Measurements from ENCODE around the gene ABCD3. TPM values are rescaled to one million over a fixed set of nuclear protein-coding genes. Genes with fewer than 3 reads are reported as not detected.

The ABCD3 gene
- total RNA-seq, 1 experiment from 2014 or later = 26.5 TPM

- intact Hi-C loops (cut with micrococcal nuclease) = no loop called here
- peaks cover 4% of the 10 kb centered on the region for H3K4me1 Mint-ChIP-seq (ENCODE audit: insufficient read depth, unreplicated experiment)
- ChIA-PET POLR2A (interaction anchor here (0.7 to 1.3 kb wide), 2 partner anchors 38 to 126 kb away, joined by 3 read pairs; partner anchors contain the start of gene ABCD3), CTCF (no interaction called here)
- TF ChIP-seq, protein P1, sequence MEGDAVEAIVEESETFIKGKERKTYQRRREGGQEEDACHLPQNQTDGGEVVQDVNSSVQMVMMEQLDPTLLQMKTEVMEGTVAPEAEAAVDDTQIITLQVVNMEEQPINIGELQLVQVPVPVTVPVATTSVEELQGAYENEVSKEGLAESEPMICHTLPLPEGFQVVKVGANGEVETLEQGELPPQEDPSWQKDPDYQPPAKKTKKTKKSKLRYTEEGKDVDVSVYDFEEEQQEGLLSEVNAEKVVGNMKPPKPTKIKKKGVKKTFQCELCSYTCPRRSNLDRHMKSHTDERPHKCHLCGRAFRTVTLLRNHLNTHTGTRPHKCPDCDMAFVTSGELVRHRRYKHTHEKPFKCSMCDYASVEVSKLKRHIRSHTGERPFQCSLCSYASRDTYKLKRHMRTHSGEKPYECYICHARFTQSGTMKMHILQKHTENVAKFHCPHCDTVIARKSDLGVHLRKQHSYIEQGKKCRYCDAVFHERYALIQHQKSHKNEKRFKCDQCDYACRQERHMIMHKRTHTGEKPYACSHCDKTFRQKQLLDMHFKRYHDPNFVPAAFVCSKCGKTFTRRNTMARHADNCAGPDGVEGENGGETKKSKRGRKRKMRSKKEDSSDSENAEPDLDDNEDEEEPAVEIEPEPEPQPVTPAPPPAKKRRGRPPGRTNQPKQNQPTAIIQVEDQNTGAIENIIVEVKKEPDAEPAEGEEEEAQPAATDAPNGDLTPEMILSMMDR (IDR thresholded peaks at IDR 0.05; ENCODE audit: unreplicated experiment) = no peak
- no peaks in the 10 kb centered on the region for H3K36me3 Mint-ChIP-seq (ENCODE audit: insufficient read depth, unreplicated experiment)
- no peak overlapping the region for H3K27ac Mint-ChIP-seq (ENCODE audit: low read depth, unreplicated experiment)
- no peaks in the 10 kb centered on the region for H3K27me3 Mint-ChIP-seq (ENCODE audit: insufficient read depth, unreplicated experiment)
- H3K4me3 Mint-ChIP-seq (ENCODE audit: unreplicated experiment) = no peak overlapping the region
- DNase-seq (ENCODE audit: unreplicated experiment) = no peak
- no TSS peak for BruUV-seq (replicated peaks)
- no peaks in the 10 kb centered on the region for H3K9me3 Mint-ChIP-seq (ENCODE audit: unreplicated experiment)
These were observed 38.6 kb upstream of the ABCD3 start for GRCh38 chr1:94379615-94380014.

- Mint-ChIP-seq H3K9me3 (ENCODE audit: unreplicated experiment) (no peaks in the 10 kb centered on the region), H3K4me3 (ENCODE audit: unreplicated experiment) (no peak overlapping the region), H3K27me3 (ENCODE audit: insufficient read depth, unreplicated experiment) (peaks cover 5% of the 10 kb centered on the region), H3K27ac (ENCODE audit: low read depth, unreplicated experiment) (no peak overlapping the region), H3K4me1 (ENCODE audit: insufficient read depth, unreplicated experiment) (no peaks in the 10 kb centered on the region), H3K36me3 (ENCODE audit: insufficient read depth, unreplicated experiment) (no peaks in the 10 kb centered on the region)
- DNase-seq (ENCODE audit: unreplicated experiment) = no peak
- intact Hi-C loops (cut with micrococcal nuclease) = no loop called here
- POLR2A ChIA-PET = no interaction called here
- CTCF ChIA-PET = no interaction called here
- TF ChIP-seq, protein P1 (IDR thresholded peaks at IDR 0.05; ENCODE audit: unreplicated experiment) = no peak
- no TSS peak for BruUV-seq (replicated peaks)
These were observed 36.0 kb upstream of the ABCD3 start for GRCh38 chr1:94382201-94382600.

DNA sequence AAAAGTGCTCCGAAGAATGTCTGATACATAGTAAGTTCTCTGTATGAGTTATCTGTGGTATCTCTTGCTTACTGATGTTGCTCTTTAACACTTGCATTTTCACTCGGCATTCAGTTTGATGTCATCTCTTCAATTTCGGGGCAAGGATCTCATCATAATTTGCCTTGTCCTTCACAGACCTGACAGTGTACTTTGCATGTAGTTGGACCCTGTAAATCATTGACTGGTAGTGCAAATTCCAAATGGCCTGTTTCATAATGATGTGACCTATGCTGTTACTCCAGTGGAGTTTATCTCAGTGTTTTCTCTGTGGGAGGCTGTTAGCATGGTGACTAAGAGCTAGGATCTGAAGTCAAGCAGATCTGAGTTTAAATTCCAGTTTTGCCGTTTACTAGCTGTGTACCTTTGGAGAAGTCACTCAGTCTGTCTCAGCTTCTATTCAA is 34.2 kb upstream of the ABCD3 start:
- Mint-ChIP-seq H3K27ac (ENCODE audit: low read depth, unreplicated experiment) (no peak overlapping the region), H3K4me1 (ENCODE audit: insufficient read depth, unreplicated experiment) (no peaks in the 10 kb centered on the region), H3K27me3 (ENCODE audit: insufficient read depth, unreplicated experiment) (peaks cover 11% of the 10 kb centered on the region), H3K4me3 (ENCODE audit: unreplicated experiment) (no peak overlapping the region), H3K36me3 (ENCODE audit: insufficient read depth, unreplicated experiment) (no peaks in the 10 kb centered on the region), H3K9me3 (ENCODE audit: unreplicated experiment) (no peaks in the 10 kb centered on the region)
- ChIA-PET POLR2A (interaction anchor here (0.5 kb wide), 1 partner anchor 26 kb away, joined by 3 read pairs; no protein-coding TSS in a partner anchor), CTCF (no interaction called here)
- TF ChIP-seq, protein P1 (IDR thresholded peaks at IDR 0.05; ENCODE audit: unreplicated experiment) = no peak
- DNase-seq (ENCODE audit: unreplicated experiment) = no peak
- no TSS peak for BruUV-seq (replicated peaks)
- intact Hi-C loops (cut with micrococcal nuclease) = no loop called here

DNA sequence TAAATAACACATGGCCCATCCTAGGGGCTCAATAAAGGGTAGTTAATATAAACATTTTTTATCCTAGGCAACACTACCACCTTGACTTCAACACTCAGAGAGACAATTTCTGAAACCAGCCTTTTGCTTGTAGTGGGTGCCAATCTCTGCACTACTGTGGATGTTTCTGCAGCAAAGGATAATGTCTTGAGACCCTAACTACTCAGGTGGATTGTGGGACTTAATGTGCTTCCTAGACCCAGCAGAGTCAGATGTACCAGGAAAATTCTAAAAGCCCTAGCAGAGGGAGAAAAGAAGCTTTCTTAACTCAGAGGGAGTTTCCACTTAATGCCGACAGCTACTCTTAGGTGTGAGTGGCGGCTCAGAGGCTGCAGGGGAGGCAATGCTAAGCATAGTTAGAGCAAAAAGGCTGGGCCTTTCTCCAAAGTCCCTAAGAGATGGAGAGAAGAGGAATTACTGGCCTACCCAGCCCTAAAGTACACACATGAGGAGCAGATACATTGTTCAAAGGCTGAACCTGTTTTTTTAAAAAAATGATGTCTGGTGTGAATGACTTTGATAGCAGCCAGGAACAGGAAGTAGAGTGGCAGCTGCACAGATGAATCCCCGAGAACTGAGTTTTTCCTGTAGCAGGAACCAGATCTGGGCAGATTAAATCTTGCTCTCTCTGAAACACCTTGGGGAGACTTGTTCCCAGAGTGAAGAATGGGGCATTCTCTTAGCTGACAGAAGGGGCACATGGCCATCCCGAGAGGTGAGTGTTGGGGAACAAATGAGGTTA is 33.5 kb upstream of the ABCD3 start:
- Mint-ChIP-seq H3K27me3 (ENCODE audit: insufficient read depth, unreplicated experiment) (peaks cover 11% of the 10 kb centered on the region), H3K36me3 (ENCODE audit: insufficient read depth, unreplicated experiment) (no peaks in the 10 kb centered on the region), H3K4me1 (ENCODE audit: insufficient read depth, unreplicated experiment) (no peaks in the 10 kb centered on the region), H3K9me3 (ENCODE audit: unreplicated experiment) (peaks cover 2% of the 10 kb centered on the region), H3K4me3 (ENCODE audit: unreplicated experiment) (no peak overlapping the region), H3K27ac (ENCODE audit: low read depth, unreplicated experiment) (no peak overlapping the region)
- TF ChIP-seq, protein P1 (IDR thresholded peaks at IDR 0.05; ENCODE audit: unreplicated experiment) = no peak
- DNase-seq (ENCODE audit: unreplicated experiment) = no peak
- CTCF ChIA-PET = interaction anchor here (0.6 kb wide), 1 partner anchor 20 kb away, joined by 3 read pairs; no protein-coding TSS in a partner anchor
- POLR2A ChIA-PET = no interaction called here
- intact Hi-C loops (cut with micrococcal nuclease) = no loop called here
- BruUV-seq (replicated peaks) = no TSS peak
